Activated CD4-positive, CD25-positive, alpha-beta regulatory T cell (primary cell): ENCODE results near the gene LPP.

Experiments
- DNase-seq, 4 experiments: peaks; one replicate each; lab custom pipeline; 2025; lab: John Stamatoyannopoulos, UW

LPP gene

GRCh38 chr3:188473591-188474288 lies 319.8 kb downstream of the LPP start:
- no peak for DNase-seq

- DNase-seq = no peak
Observed at GRCh38 chr3:188476935-188477334, 323.0 kb downstream of the LPP start.

GRCh38 chr3:188480011-188480410 lies 326.1 kb downstream of the LPP start:
- no peak for DNase-seq

GRCh38 chr3:188482929-188483328 lies 329.0 kb downstream of the LPP start:
- DNase-seq = no peak

- DNase-seq = no peak
Observed at GRCh38 chr3:188486126-188486525, 332.2 kb downstream of the LPP start.

- DNase-seq = no peak
Observed at GRCh38 chr3:188486952-188487351, 333.0 kb downstream of the LPP start.

- no peak for DNase-seq
Observed at GRCh38 chr3:188487652-188488051, 333.7 kb downstream of the LPP start.

- no peak for DNase-seq
Observed at GRCh38 chr3:188488801-188489200, 334.8 kb downstream of the LPP start.

GRCh38 chr3:188489639-188490405 lies 335.9 kb downstream of the LPP start:
- DNase-seq = no peak

GRCh38 chr3:188490416-188490815 lies 336.5 kb downstream of the LPP start:
- no peak for DNase-seq

GRCh38 chr3:188491276-188491687 lies 337.3 kb downstream of the LPP start:
- no peak for DNase-seq

- no peak for DNase-seq
Observed at GRCh38 chr3:188496390-188496789, 342.4 kb downstream of the LPP start.

GRCh38 chr3:188497021-188497420 lies 343.1 kb downstream of the LPP start:
- no peak for DNase-seq

GRCh38 chr3:188503647-188504046 lies 349.7 kb downstream of the LPP start:
- no peak for DNase-seq

GRCh38 chr3:188505151-188505550 lies 351.2 kb downstream of the LPP start:
- no peak for DNase-seq

GRCh38 chr3:188505911-188506310 lies 352.0 kb downstream of the LPP start:
- no peak for DNase-seq

- no peak for DNase-seq
Observed at GRCh38 chr3:188506446-188506845, 352.5 kb downstream of the LPP start.

- no peak for DNase-seq
Observed at GRCh38 chr3:188507244-188507720, 353.3 kb downstream of the LPP start.

GRCh38 chr3:188508454-188508853 lies 354.5 kb downstream of the LPP start:
- no peak for DNase-seq

GRCh38 chr3:188509316-188509715 lies 355.4 kb downstream of the LPP start:
- no peak for DNase-seq

GRCh38 chr3:188510366-188510765 lies 356.4 kb downstream of the LPP start:
- no peak for DNase-seq

GRCh38 chr3:188513662-188514328 lies 359.8 kb downstream of the LPP start:
- no peak for DNase-seq

- no peak for DNase-seq
Observed at GRCh38 chr3:188516515-188516914, 362.6 kb downstream of the LPP start.
